Hematopoietic multipotent progenitor cell treated with erythropoietin and hydrocortisone succinate and interleukin-3 and kit ligand, for 17 days (in vitro differentiated cells): ENCODE results near the gene MID1.

Experiments used
- DNase-seq: peaks from one replicate; pipeline ENCODE4 v3.0.0-alpha.2; 2015; ENCODE audit warnings: low spot score

The MID1 gene

DNA sequence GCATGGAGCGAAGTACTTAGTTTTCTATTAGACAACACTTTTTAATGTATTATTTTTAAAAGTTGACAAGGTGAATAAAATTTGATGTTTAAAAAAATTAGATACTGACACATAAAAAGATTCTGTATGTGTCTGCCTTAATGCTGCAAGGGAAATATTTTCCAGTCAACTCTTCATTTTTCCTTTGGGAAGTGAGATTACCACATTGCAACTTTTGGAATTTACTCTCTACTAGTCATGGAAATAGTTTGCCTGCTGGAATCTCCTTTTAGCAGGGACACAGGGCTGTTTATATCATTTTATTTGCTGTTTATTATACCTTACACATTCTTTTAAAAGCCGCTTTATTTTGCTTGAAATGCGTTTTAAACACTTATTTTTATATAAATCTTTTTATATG is 135.1 kb downstream of the MID1 start:
- DNase-seq = no peak

DNA sequence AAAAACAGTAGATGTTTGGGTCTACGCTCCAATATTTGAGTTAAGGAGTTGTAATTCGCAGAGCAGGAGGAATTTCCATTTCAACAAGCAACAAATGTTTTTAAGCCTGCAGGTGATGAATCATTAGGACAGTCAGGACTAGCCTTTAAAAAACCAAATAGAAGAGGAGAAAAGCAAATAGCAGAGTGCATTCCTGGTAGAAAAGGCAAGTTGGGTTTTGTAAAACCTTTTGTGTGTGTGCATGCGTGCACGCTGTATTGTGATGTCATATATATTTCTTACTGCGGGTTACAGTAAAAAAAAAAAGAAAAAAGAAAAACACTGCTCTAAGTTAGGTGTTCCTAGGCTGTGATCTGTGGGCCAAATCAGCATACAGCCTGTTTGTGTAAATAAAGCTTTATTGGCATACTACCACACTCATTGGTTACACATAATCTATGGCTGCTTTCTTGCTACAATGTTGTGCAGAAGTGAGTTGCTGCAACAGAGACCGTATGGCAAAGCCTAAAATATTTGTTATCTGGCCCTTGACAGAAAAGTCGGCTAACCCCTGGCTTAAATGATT is 135.6 kb downstream of the MID1 start:
- no peak for DNase-seq

DNA sequence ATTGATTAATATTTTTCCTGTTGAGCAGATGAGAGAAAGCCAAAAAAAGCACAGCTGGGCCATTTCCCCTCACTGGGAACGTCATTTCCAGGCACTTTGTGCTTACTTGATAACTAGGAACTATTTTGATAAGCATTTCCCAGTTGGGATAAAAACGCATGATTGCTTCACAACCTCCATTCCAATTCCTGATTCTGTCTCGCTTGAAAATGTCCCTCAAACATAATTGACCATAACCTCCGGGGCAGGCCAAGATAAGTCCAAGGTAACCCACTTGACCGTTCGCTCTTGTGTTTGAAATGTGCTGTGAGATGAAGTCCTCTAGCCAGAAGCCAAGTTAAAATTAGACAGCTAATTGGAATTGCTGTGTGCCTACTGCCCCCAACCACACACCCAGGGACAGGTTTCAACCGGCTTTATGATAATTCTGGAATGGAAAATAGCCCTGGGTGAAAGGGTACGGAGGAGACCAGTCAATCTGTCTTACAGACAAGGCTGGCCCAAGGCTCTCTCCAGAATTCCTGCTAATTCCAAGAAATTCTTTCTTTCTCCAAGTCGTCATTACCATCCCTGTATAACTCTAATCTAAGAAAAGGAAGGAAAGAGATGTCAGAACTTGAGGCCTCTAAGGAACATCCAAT is 137.1 kb downstream of the MID1 start:
- no peak for DNase-seq

- DNase-seq = no peak
Measured at GRCh38 chrX:10482708-10483107, 137.7 kb downstream of the MID1 start.

DNA sequence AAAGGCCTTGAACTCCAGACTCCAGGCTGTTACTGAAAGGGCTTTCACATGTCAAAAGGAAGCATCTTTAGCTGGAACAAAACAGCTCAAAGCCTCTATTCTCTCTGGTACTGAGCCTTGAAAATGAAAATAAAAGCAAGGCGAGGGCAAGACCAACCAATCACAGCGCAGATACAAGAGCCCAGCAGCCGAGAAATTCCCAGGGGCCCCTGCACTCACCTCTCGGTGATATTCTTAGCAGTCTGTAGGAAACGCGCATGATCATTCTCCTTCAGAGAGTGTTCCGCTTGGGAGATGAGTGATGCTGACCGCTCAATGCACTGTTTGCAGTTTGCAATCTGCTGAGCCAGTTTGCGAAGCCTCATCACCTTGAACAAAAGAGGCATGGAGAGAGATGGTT is 138.1 kb downstream of the MID1 start:
- DNase-seq = no peak

- no peak for DNase-seq
Measured at GRCh38 chrX:10480861-10481260, 139.5 kb downstream of the MID1 start.

- no peak for DNase-seq
Measured at GRCh38 chrX:10479508-10479907, 140.9 kb downstream of the MID1 start.

DNA sequence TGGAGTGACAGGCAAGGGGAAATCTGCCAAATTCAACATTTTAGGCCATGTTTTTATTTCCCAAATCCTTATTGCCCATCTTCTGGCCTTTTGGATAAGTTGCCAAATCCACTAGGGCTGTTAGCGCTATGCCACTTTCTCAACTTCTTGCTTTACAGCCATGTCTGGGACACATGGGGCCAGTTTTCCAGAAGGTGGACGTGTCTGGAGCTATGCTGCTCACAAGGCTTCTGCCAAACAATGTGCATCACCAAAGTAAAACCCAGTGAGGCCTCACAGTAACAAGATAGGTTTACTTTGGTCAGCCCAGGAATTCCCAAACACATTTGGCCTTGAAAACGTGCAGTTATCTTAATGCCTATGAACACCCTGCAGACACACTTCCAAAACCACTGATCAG is 142.9 kb downstream of the MID1 start:
- no peak for DNase-seq

DNA sequence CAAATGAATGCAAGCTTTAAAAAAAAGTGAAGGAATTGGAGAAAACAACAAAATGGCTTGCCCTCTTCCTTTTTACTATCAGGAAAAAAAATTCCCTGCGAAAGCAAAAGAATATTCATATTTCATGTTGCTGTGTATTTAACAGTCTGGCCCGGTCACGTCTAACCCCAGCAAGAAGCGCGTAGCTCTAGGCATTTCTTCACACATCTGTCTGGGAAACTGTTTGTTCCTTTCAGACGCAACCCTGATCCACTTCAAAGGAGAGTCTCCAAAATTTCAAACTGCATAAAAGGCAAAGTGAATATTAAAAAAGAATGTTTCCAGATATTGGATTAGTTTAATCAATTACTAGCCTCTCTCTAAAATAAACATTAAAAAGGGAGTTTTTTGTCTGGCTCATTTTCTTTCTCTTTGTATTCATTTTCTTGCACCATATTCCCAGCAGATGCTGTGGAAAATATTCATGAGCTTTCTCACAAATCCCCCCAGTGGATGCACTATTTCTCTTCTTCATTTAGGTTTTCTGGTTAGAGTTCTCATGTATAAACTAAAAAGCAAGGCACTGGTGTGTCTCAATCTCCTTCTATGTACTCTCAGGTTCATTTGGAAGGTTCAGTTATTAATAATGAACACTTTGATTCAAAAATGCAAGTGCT is 145.3 kb downstream of the MID1 start:
- DNase-seq = no peak

GRCh38 chrX:10474510-10474909 is 145.9 kb downstream of the MID1 start:
- DNase-seq = no peak

DNA sequence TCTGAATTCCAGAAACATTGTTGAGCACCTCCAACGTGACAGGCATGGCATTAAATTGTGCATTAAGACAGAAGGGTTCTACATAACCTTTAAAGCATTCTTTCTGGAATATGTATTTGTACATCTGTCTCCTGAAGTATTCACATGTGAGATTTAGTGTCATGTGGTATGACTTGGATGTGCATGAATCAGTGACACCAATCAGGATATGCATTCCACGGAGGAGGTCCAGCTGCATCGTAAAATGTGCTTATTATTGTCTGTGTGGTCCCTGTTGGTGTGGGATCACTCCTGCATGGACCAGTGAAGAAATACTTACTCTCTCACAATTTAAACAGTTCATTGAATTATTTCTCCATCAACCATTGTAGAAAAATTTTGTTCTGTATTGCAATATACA is 149.0 kb downstream of the MID1 start:
- DNase-seq = no peak

DNA sequence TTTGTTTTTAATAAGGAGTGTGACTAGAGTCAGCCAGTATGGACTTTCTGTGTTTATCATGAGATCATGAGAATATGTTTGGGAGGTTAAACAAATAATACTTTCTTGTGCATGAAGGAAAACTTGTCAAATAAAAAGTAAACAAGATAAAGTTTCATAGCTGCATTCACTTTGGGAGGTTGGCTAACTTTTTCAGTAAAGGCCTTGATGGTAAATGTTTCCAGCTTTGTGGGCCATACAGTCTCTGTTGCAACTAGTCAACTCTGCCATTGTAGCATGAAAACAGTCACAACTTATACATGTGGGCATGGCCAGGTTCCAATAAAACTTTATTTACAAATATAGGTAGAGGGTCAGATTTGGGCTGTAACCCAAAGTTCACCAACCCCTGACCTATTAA is 150.4 kb downstream of the MID1 start:
- DNase-seq = no peak

- DNase-seq = no peak
Measured at GRCh38 chrX:10467793-10468192, 152.6 kb downstream of the MID1 start.

DNA sequence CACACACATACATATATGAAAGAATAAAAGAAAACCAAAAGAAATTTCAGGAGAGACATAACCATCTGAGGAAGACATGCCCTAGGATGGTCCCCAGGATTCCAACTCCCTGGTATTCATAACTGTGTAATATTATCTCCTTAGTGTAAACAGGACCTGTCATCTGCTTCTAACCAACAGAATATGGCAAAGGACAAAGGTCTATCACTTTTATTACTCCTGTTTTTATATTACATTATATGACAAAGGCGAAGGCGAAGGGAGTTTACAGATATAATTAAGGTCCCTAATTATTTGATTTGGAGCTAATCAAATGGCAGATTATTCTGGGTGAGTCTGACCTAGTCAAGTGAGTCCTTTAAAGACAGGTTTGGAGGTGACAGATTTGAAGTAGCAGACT is 155.1 kb downstream of the MID1 start:
- DNase-seq = no peak

DNA sequence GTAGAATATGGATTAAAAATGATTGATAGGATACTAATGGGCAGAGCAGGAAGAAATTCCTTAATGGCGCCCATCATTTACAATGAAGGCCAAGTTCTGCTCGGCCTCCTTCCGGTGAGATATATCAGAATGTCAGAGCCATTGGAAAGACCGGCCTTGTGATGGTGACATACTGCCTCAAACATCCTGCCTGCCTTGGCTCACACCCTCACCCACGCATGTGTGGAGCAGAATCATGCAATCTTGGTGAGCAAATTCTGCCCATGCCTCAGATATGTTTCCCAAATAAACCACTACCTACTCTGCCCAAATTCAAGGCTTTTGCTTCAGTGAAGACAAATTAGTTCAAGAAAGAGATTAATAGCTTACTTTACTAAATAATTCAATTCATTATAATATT is 163.3 kb downstream of the MID1 start:
- no peak for DNase-seq

GRCh38 chrX:10453945-10454344 is 166.4 kb downstream of the MID1 start:
- DNase-seq = no peak

DNA sequence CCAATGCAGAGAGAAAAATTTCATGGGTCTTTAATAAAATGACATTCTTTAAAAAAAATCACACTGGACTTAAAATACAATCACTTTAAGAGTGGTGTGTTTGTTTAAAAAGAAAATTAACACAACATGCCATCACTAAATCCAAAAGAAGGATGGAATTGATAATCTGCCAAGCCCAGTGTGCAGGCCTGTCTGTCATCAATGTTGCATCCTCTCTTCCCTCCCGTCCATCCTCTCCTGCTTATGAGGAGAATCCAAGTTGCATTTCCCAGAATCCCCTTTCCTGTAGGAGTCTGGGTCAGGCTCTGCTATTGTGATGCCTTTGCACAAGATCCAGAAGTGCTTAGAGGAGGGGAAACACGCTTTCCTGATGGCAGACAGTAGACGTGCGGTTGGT is 169.4 kb downstream of the MID1 start:
- no peak for DNase-seq

DNA sequence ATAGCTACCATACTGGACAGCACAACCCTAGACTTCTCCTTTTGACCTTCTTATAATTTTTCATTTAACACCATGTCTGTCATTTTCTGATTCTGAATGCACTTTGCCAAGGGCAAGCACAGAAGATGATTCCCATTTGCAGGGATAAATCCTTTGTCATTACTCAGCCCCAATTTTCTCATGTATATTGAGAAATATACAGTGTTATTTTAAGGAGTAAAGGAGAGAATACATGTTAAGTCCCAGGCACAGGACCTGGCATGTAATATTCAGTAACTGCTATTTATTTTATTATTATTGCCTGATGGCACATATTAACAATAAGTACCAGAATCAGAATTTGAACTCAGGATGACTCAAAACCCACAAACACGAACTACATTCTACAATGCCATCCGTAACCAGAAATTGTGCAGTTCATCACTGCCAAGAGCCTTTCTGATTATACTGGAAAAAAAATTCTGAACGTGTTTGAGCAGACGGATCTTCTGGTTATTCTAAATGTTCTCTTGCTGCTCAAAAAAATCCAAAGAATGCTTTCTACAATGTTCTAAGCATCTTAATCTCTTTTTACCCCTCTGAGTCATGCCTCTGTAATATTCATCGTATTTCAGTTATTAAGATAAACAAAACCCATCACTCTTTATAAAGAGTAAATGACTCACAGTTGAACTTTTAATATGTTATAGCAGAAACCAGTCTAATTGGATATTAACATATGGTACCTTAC is 170.0 kb downstream of the MID1 start:
- DNase-seq = no peak

DNA sequence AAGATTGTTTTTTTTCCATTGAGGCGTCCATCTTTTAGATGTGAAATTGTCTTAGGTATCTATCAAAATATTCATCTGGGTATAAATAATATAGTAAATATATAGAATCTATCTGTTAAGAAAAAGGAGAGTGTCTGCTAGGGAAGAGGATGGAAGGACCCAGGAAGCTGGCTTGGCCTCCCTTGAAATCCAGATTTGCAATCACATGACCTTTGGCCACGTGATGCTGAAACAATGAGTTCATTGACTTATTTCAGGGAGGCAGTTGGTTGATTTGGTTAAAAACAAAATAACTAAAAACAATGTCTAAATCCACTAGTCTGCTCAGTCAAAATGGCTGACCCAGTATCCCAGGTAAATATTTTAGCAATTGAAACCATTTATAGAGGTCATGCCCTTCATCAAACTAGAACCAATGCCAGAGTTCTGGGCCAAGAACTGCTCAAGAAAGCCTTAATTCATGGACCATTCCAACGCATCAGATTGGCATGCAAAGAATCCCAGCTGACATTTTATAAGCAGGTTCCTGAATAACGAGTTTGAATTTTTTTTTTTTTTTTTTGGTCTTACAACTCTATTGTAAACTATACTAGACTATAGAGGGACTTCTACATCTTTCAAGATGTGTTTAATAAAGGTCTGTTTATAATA is 172.7 kb downstream of the MID1 start:
- DNase-seq = no peak

DNA sequence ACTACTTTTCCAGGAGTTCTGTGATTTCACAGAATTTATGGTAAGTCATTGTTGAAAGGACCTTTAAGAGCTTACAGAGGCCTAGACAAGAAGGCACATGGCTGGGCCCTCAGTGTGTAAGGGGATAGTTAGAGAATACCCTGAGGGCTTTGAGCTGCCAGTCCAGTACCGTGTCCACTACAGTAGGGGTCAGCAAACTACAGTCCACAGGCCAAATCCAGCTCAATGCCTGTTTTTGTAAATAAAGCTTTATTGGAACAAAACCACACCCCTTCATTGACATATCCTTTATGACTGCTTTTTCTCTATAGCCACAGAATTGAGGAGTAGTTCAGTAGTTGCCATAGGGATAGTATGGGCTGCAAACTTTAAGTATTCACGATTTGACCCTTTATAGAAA is 176.2 kb downstream of the MID1 start:
- no peak for DNase-seq

DNA sequence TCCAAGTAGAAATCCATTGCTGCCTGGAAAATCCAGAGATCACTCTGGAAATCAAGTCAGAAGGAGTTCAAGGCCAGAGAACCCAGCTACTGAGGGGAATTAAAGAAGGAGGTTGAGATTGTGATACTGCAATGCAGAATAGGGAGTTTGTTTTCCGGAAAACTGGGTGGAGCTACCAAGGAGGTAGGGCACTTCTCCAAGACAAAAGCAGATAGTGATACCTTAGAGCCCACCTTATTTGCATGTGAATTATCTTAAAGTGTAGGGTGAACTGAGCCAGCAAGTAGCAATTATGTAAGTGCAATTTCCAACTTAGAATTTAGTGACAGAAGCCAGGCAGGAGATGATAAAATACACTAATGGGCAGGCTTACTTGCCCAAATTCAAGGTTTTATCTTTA is 178.9 kb downstream of the MID1 start:
- no peak for DNase-seq

- no peak for DNase-seq
Measured at GRCh38 chrX:10433296-10433965, 187.0 kb downstream of the MID1 start.
